Esophagus squamous epithelium (tissue), 5 donors: ENCODE results near the gene ZIC2. TPM values are rescaled to one million over a fixed set of nuclear protein-coding genes. Genes with fewer than 3 reads are reported as not detected.

Experiments used
- DNase-seq: peaks from one replicate; lab custom pipeline; 2025; lab: John Stamatoyannopoulos, UW
- H3K27ac ChIP-seq, 4 donors: fragments of 200-600 bp; sonication (generic); one replicate each; pipeline ENCODE4 v1.5.1; 2016 to 2019; ENCODE audit warnings: mild to moderate bottlenecking in 1 of 4
- H3K27me3 ChIP-seq, 4 donors: fragments of 200-600 bp; sonication (generic); 1 replicate in 3 of 4; 2 replicates in 1 of 4; pipeline versions ENCODE4 v1.5.1 to v1.6.0; 2017 to 2021; ENCODE audit warnings: antibody characterized with exemption in 1 of 4
- H3K36me3 ChIP-seq, 3 donors: fragments of 200-600 bp; sonication (generic); one replicate each; pipeline ENCODE4 v1.5.1; 2016 to 2019
- H3K4me1 ChIP-seq, 3 donors: fragments of 200-600 bp; sonication (generic); one replicate each; pipeline ENCODE4 v1.5.1; 2017 to 2019
- H3K4me3 ChIP-seq, 4 donors: fragments of 200-600 bp; sonication (generic); 1 replicate in 3 of 4; 2 replicates in 1 of 4; pipeline ENCODE4 v1.5.1; 2016 to 2019; ENCODE audit warnings: mild to moderate bottlenecking in 2 of 4, moderate library complexity in 1 of 4
- H3K9me3 ChIP-seq, 3 donors: fragments of 200-600 bp; sonication (generic); one replicate each; pipeline ENCODE4 v1.5.1; 2016 to 2019
- POLR2A ChIP-seq, 4 donors: fragments of 450-650 bp; IDR thresholded peaks; one replicate each; pipeline ENCODE4 v1.6.1; 2017; ENCODE audit warnings: antibody characterized with exemption in 4 of 4, mild to moderate bottlenecking in 4 of 4, moderate library complexity in 3 of 4
- WGBS, 2 donors: methylation state at CpG; one replicate each; pipeline ENCODE4 v1.1.5; 2018; 5-methylcytosine and 5-hydroxymethylcytosine counted together
- intact Hi-C: fragments of 100-400 bp; cut with DNase I; formaldehyde crosslinking; loops from one replicate; pipeline ENCODE4 v1.15.0; 2022
- total RNA-seq, 4 donors: library from RNA; depleted of rRNA; stranded (reverse); fragments of >200 nt; gene quantifications; one replicate each; pipeline ENCODE4 v1.1.0, GENCODE V29; 2016
- TF ChIP-seq, protein P1 (sequence below), 6 experiments: fragments of 450-650 bp in 4 of 6; fragments of 200-600 bp in 2 of 6; sonication (generic) in 2 of 6; IDR thresholded peaks; one replicate each; pipeline ENCODE4 v1.5.1; 2016 to 2019; ENCODE audit warnings: antibody characterized with exemption in 6 of 6, mild to moderate bottlenecking in 4 of 6, moderate library complexity in 4 of 6
- donor health status: DM: yes; HTN: yes; CAD: no.

ZIC2 gene
- total RNA-seq, 4 donors from 2014 or later: under 0.01 TPM; not detected in 3

DNA sequence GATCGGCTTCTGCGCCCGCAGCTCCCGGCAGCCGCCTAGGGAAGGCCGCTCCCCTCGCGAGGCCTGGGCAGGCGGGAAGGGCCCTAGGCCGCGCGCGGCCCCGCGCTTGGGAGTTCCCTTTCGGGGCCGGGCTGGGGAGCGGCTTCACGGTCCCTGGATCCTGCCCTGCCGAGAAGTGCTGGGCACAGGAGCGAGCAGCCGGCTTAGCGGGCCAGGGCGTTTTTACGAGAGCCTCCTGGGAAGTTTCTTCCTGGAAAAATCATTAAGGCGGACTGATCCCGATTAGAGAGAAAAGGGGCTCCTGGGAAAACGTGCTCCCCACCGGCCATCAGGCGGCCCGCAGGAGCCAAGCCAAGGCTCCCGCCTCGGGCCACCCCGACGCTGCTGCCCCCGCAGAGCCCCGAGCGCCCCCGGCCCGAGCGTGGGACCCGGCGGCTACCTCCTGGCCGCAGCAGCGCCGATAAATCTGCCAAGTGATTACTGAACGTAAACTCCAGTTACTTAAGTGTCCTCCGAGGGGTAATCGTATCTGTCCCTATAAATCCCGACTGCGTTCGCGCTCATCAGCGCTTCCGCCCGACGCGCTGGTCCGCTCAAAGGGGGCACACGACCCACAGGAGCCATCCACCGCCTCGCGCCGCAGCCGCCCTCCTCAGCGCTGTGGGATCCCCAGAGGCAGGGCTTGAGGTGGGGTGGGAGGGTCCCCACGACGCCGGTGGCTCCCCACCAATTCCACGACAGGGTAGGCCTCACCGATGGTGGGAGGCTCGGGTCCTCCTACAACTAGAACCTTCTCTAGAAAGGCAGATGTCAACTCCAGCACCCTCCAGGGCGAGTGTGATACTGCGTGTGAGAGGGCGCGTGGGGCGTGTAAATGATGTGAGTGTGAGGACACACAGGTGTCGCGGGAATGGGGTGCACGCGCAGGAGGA is 12.8 kb upstream of the ZIC2 start:
- 12 to 16% methylated on average over 12 to 36 of the region's 81 CpGs for WGBS, 2 donors
- intact Hi-C loops: no loop called here
- Histone ChIP-seq H3K9me3 (peaks cover 0 to 14% (median 1%) of the 10 kb centered on the region in 3 donors), H3K36me3 (no peaks in the 10 kb centered on the region), H3K4me3 (peak overlapping the region; percentile 7 to 63 (median 22)), H3K4me1 (peaks cover 24 to 47% (median 35%) of the 10 kb centered on the region in 3 donors), H3K27me3 (peaks cover 34 to 100% (median 57%) of the 10 kb centered on the region in 4 donors), H3K27ac (no peak overlapping the region)
- no peak for TF ChIP-seq POLR2A (IDR thresholded peaks at IDR 0.05)
- TF ChIP-seq, protein P1, sequence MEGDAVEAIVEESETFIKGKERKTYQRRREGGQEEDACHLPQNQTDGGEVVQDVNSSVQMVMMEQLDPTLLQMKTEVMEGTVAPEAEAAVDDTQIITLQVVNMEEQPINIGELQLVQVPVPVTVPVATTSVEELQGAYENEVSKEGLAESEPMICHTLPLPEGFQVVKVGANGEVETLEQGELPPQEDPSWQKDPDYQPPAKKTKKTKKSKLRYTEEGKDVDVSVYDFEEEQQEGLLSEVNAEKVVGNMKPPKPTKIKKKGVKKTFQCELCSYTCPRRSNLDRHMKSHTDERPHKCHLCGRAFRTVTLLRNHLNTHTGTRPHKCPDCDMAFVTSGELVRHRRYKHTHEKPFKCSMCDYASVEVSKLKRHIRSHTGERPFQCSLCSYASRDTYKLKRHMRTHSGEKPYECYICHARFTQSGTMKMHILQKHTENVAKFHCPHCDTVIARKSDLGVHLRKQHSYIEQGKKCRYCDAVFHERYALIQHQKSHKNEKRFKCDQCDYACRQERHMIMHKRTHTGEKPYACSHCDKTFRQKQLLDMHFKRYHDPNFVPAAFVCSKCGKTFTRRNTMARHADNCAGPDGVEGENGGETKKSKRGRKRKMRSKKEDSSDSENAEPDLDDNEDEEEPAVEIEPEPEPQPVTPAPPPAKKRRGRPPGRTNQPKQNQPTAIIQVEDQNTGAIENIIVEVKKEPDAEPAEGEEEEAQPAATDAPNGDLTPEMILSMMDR (IDR thresholded peaks at IDR 0.05): no peak
- no peak for DNase-seq

DNA sequence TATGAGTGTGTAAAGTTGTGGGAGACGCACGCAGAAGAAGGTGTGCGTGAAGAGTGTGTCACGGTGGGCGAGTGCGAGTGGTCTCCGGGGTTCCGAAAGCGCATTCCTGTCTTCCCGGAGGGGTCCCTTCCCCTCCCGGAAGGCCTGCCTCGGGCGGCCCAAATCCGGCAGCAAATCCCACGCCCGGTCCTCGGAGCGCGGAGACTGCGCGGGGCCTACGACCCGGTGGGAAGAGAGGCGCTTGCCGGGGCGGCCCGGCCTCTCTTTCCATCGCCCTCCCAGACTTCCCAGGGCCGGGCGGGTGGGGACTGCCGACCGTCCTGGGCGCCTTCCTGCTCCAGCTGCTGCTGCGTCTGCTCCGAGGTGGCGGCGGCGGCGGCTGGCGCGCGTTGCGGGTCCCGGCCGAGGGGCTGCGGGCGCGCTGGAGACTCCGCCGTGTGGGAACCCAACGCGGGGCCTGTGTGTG is 12.1 kb upstream of the ZIC2 start:
- 6 to 50% methylated on average over 2 to 15 of the region's 52 CpGs for WGBS, 2 donors
- H3K27me3 ChIP-seq: peaks cover 41 to 100% (median 64%) of the 10 kb centered on the region in 4 donors

GRCh38 chr13:99969919-99970650 is 11.5 kb upstream of the ZIC2 start:
- intact Hi-C loops: no loop called here
- TF ChIP-seq POLR2A (IDR thresholded peaks at IDR 0.05): no peak
- TF ChIP-seq, protein P1 (IDR thresholded peaks at IDR 0.05): no peak
- WGBS, 2 donors: 2 to 15% methylated on average over 31 to 37 of the region's 79 CpGs
- Histone ChIP-seq H3K27ac (no peak overlapping the region), H3K9me3 (peaks cover 0 to 14% (median 9%) of the 10 kb centered on the region in 3 donors), H3K27me3 (peaks cover 43 to 100% (median 69%) of the 10 kb centered on the region in 4 donors), H3K4me3 (peak overlapping the region; percentile 20 to 63 (median 38)), H3K4me1 (peaks cover 24 to 47% (median 35%) of the 10 kb centered on the region in 3 donors), H3K36me3 (no peaks in the 10 kb centered on the region)
- DNase-seq: no peak

More for the DNA sequence above, 12.1 kb upstream of the ZIC2 start:
- DNase-seq: no peak
- peaks cover 0 to 14% (median 8%) of the 10 kb centered on the region in 3 donors for H3K9me3 ChIP-seq
- H3K4me1 ChIP-seq: peaks cover 24 to 47% (median 35%) of the 10 kb centered on the region in 3 donors
- no peak for TF ChIP-seq POLR2A (IDR thresholded peaks at IDR 0.05)
- TF ChIP-seq, protein P1 (IDR thresholded peaks at IDR 0.05): no peak
- H3K4me3 ChIP-seq: peak overlapping the region in 2 of 4 donors; percentile 46 to 63
- intact Hi-C loops: no loop called here
- no peaks in the 10 kb centered on the region for H3K36me3 ChIP-seq
- no peak overlapping the region for H3K27ac ChIP-seq

GRCh38 chr13:99970651-99971575 is 10.7 kb upstream of the ZIC2 start:
- H3K4me1 ChIP-seq: peaks cover 24 to 47% (median 35%) of the 10 kb centered on the region in 3 donors
- peaks cover 0 to 14% (median 9%) of the 10 kb centered on the region in 3 donors for H3K9me3 ChIP-seq
- 17% methylated on average over 2 of the region's 118 CpGs; no CpG with 5 or more reads in 1 of the 2 donors for WGBS, 2 donors
- no peak overlapping the region for H3K27ac ChIP-seq
- no peak for DNase-seq
- peaks cover 51 to 100% (median 74%) of the 10 kb centered on the region in 4 donors for H3K27me3 ChIP-seq
- H3K4me3 ChIP-seq: peak overlapping the region; percentile 20 to 63 (median 38)
- intact Hi-C loops: no loop called here
- TF ChIP-seq, protein P1 (IDR thresholded peaks at IDR 0.05): no peak
- TF ChIP-seq POLR2A (IDR thresholded peaks at IDR 0.05): no peak
- no peaks in the 10 kb centered on the region for H3K36me3 ChIP-seq
